LHCN-M2 (cell line): ENCODE measurements around the gene KCNF1. TPM values are rescaled to one million over a fixed set of nuclear protein-coding genes. Genes with fewer than 3 reads are reported as not detected.

Experiments used
- DNase-seq: peaks from one replicate; pipeline ENCODE4 v3.0.0-alpha.2; 2012; ENCODE audit warnings: low read depth
- total RNA-seq: library from RNA; depleted of rRNA; stranded (reverse); fragments of >200 nt; gene quantifications from 2 replicates; pipeline ENCODE4 v1.2.3, GENCODE V29; 2014

The KCNF1 gene
- total RNA-seq, 1 experiment from 2014 or later, result 0.29 TPM

DNA sequence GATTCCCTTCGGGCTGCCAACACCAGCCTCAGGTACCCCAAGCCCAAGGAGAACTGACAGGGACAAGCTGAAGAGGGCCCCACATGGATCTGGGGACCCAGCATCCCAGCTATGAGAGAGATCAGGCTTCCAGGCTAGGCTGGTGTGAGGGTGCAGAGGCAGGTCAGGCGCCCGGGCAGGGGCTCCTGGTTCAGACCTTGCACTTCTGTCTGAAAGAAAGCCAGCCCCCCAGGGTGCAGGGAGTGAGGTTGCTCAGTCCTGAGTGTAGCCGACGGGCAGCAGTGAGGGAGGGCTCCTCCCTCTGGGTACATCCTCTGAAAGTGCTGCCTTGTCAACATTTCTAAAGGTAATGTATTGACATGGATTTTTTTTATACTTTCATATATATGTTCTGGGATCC is 33.1 kb downstream of the KCNF1 start:
- DNase-seq, result no peak

DNA sequence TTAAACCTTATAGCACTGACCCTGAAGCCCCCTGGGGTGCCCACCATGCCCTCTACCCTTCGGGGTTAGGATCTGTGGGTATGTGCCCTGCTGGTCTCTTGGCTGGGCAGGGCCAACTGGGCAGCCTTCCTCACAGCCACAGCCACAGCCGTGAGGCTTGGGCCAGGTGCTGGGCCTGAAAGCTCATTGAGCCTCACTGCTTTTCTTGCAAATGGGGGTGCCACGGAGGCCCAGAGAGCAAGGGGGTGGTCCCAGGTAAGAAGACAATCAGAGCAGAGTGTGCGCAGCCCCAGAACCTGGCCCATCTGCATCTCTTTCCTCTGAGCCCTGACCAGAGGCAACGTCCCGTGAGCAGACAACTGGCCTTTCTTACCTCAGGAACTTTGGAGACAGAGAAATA is 34.7 kb downstream of the KCNF1 start:
- no peak for DNase-seq

DNA sequence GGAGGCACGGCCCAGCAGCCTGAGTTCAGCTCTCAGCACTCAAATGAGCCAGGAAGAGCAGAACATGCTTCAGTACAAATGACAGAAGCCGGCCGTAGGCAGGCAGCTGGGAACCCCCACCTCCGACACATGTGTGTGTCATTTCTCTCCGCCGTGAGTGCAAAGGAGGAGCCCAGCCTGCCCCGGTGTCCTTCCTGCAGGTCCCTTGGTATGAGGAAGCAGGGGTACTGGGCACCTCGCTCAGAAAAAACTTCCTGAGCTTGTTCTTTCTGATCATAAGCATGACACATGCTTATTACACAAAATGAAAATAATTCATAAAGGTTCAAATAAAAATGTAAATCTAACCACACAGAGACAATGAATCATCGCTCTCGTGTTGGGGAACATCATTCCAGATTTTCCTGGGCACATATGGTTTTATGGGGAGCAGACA is 35.3 kb downstream of the KCNF1 start:
- peak; percentile 61 for DNase-seq

DNA sequence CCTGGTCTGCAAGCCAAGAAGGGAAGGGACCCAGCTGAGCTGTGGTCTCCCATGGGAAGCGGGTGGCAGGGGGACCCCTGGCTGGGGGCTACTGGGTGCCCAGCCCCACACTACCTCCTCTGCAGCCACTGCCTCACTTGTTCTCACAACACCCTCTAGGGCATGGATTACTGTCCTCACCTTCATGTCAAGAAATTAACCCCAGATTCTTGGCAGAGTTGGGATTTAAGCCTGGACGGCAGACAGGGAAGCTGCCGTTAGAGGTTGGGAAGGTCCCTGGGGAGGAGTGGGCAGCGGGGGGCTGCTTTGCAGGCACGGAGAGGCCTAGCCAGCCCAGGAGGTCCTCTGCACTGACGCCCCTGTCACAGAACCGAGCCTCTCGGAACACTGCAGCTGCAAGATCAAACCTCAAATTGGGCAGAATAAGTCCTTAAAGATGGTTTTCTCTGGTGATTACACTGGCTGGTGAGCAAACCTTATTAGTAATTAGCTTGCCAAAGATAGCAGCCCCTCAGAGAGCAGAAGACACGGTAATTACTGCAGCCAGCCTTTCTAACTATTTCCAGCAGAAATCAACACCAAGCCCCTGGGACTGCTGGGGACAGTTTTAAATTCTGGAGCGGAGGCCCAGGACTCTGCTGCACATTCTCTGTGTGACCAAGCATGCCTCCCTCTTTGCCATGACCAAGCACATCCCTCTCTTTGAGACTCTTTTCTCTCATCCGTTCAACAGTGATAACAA is 35.9 kb downstream of the KCNF1 start:
- DNase-seq, result no peak

DNA sequence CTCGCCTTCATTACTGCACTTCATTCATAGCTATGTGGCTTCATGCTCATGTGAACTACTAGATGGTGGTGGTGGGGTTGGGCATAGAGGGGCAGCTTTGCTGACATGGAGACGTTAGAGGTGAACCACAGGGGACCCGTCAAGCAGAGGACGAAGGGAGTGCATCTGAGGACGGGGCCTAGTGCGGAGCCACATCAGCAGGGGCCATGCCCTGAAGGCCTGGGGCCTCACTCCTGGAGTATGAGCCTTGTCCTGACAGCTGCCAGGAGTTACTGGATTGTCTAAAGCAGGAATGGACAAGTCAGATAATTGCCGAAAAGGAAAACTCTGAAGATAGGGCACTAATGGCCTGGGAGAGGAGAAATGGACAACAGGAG is 36.4 kb downstream of the KCNF1 start:
- no peak for DNase-seq

DNA sequence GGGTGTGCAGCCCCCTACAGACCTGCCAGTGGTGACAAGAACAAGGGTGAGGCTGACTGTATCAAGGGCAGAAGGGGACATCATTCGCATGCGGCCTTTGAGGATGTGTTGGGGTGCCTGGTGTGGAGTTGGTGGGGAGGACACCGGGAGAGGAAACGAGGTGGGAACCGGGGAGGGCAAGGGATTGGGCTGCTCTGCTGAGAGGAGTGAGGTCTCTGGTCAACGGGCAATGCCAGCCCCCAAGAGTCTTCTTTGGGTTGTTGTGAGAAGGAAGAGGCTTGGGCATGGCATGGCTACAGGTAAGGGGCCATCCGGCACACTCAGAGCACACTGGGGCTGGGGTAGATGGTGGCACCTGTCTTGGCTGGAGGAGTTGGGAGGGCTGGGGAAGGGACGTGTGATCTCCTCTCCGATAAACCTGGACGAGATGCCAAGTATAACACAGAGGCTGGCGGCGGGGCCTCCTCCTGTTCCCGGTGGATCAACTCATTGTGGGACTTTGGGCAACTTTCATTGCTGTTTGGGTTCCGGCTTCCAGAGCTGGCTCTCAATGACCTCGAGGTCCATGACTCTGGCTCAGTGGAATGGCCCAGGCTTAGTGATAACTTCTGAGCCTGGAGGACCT is 37.0 kb downstream of the KCNF1 start:
- no peak for DNase-seq

DNA sequence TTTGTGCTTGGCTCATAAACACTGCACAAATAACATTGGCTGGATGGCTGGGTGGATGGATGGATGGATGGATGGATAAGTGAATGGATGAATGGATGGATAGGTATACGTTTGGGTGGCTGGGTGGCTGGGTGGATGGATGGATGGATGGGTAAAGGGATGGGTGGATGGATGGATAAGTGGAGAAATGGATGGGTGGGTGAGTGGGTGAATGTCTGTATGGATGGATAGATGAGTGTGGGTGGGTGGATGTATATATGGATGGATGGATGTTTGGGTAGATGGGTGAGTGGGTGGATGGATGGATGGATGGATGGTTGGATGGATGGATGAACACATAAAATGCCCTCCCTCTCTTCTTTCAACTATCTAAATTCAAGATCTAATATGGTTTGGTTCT is 38.1 kb downstream of the KCNF1 start:
- DNase-seq, result no peak

DNA sequence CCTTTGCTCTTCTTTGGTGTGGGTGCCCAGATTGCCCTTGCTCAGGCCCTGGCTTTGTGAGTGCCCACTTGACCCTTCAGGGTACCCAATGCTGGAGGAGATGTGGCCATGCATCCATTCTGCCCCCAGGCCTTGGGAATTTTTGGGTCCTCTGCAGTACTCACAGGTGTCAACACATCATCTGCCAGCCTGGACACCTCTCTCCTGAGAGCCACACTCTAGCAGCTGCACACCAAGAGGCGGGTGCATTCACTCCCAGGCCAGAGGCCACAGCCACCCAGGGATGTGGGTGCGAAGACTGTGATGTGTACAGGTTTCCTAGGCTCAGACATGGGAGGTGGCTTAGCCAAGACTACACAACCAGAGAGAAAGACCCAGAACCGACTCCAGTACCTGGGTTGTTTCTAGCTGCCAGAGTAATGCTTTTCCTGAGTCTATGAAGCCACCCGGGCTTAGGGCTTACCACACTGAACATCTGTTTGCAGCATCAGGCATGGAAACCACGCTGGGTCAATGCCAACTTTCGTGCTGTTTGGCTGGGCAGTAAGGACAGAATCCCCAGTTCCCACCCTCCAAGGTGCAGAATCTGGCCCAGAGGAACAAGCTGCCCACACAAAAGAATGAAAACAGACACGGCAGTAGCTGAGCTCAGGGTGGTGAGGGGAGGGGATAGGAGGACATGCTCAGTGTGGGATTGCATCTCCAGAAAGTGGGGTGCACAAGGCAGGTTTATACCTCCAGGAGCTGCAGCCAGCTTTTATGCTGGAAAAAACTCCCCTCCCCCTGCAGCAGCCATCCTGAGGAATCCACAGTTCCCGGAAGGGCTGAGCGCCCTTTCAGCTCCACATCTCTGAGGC is 40.1 kb downstream of the KCNF1 start:
- peak; percentile 24 for DNase-seq

DNA sequence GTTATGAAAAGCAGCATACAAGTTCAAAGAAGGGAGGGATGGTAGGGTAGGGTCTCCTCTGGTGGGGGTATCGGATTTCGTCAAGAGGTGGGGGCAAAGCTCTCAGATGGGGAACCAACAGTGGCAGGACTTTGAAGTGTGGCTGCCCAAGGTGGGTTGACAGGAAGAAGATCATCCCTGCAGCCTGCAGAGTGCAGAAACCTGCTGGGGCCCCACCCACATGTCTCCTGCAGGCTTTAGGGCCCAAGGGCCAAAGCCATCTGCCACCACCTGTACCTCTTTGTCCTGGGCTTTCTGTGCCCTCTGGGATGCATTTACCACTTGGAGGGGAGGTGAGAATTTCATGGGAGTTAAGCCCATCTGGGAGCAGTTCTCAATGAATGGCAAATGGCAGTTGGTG is 42.7 kb downstream of the KCNF1 start:
- no peak for DNase-seq

DNA sequence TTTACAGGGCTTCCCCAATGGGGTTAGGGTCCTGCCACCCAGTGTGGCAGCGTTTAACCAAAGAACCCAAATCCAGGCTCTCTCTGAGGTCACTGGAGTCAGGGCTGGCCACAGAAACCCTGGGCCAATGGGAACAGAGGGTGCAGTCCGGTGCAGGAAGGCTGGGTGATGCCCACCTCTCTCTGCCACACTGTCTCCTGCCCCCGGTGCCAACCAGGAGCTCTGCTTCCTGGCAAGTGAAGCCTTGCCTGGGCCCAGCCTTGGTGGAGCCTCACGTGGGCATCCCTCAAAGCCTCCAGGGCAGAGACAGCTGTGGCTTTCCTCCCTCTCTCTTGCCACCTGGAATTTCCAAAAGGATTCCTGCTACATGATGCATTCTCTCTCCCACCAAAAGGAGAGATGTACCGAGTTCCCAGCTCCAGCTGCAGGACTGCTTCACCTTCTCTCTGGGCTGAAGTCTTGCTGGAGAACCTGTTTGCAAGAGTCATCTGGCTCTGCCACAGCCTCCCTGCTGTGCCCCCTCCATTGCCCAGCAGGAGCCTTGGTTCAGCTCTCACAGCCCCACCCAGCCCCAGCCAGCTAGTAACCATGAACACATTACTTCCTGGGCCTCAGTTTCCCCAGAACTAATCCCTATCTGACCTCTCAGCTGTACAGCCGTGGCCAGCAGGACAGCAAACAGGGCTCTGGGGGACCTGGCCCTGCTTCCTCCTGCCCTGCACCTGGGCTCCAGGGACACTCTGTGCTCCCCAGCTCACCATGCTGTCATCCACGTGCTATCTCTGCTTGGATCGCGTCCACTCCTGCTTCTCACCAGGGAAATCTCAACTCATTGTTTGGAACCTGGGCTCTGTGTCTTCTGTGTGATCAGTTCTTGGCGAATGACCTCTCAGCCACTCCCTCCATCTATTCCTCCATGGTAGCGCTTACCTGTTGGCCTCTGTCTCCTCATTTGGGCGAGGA is 43.4 kb downstream of the KCNF1 start:
- no peak for DNase-seq

DNA sequence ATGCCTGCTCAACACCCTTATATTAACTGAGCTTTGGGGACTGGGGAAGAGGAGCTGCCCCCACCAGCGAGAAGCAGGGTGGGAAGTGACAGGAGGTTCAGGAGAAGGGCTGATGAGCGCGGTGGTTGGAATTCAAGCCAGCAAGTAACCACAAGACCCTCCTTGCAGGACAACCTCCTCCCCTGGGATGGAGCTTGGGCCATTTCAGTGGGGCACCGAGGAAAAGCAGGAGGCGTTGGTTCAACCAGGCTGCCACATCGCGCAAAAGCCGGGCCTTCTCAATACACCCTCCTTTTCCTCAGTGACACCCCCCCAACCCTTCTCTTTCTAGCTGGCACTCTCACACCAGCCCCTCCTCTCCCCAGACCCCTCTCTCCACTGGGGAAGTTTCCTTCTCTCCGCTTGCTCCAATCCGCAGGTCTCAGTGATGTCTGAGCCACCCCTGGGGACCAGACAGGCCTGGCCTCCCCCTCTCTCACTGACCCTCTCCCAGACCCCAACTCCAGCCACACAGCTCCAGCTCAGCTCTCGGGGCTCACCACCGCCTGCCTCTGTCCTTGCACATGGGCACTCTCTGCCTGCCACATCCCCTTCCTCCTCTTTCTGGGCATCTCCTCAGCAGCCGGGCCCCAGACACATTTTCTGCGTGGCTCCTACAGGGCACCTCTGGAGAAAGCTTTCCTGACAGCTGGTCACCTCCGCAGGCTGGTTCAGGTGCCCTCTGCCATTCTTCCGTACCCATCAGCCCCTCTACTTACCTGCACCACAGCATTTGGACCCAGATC is 44.5 kb downstream of the KCNF1 start:
- DNase-seq, result no peak

DNA sequence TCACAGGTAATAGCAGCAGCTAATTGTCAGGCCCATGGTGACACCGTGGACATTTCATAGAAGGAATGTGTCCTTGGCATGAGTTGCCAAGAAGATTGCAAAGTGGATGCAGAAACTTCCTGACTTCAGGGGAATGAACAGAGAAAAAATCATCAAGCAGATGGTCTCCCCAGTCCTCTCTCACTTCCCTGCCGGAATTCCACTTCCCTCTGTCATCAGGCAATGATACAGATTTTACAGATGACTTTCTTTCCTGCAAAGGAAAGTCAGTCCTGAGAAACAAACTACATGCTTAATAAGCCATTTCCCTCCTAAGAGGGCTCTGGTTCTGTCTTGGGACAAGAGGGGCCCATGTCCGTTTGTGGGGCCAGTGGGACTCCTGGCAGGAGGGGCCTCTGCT is 45.7 kb downstream of the KCNF1 start:
- no peak for DNase-seq

DNA sequence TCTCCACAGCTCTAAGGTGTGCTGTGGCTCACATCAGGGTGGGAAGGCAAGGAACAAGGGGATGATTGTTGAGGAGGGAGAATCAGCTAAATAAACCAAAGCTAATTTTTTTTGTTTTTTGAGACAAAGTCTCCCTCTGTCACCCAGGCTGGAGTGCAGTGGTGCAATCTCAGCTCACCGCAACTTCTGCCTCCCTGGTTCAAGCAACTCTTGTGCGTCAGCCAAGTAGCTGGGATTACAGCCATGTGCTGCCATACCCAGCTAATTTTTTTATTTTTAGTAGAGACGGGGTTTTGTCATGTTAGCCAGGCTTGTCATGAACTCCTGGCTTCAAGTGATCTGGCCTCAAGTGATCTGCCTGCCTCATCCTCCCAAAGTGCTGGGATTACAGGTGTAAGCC is 46.7 kb downstream of the KCNF1 start:
- DNase-seq, result peak; percentile 32

DNA sequence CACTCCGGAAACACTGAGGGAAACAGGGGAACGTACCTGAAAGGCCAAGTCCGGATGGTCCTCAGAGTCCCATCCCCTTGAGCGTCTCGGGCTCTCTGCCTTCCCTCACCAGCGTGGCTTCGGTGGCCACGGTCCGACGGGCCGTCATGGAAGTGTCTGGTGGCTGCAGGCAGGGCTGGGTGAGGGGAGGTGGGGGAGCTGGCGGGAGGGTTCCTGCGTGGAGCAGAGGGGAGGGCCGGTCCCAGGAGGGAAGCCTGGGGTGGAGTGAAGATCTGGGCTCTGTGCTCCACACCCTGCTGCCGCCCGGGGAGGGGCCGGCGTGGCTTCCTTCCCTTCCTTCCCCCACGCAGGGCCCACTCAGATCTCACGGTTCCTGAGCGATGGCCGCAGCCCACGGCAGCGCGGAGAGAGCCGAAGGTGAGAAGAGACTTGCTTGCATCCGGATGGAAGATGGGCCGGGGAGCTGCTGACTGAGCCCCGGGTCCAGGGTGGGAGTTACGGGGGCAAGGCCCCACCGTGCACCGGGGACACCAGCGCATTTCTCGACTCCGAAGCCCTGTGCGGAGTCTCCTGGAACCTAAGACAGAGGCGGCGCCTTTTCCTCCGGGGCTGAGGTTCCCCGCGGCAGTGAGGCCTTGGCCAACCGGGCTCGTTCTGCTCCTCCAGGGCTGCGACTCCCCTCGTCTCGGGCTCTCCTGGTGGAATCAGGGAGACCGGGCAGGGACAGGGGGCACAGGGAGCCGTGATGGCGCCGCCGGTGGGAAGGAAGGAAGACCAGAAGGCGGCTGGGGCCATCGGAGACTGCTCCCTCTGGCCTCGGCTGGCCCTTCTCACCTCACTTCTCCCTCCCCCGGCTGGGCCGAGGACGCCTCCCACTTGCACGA is 49.1 kb downstream of the KCNF1 start:
- DNase-seq, result no peak

DNA sequence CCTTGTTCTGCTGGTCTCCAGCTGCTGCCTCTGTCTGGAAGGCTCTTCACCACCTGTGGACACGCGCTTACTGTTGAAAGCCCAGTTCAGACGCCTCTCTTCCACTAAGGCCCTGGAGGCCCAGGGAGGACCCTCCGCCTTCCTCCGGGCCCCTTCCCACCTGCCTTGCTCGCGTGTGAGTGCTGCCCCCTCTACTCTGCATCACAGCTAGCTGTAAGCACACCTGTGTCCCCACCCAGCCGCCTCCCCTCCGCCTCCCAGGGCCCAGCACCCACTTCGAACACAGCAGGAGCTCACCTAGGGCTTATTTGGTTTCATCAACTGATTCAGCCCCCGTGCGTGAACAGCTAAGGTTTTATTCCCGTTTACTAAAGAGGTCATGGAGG is 49.7 kb downstream of the KCNF1 start:
- DNase-seq, result no peak

DNA sequence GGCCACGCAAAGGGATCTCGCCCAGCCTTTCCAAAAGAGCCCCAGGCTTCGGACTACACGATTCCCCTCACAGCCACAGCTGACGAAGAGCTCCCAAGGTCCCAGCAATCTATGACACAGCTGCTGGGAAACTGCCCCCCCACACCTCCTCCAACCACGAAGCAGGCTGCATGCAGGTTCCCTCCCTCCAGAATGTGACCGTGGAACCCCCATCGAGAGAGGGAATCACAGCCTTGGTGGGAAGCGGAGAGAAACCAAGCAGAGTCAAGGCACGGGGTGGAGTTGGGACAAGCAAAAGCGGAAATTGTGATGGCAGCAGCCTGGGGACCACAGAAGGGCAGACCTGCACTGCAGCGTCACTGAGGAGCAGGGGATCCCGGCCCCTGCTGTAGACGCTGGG is 50.3 kb downstream of the KCNF1 start:
- no peak for DNase-seq

DNA sequence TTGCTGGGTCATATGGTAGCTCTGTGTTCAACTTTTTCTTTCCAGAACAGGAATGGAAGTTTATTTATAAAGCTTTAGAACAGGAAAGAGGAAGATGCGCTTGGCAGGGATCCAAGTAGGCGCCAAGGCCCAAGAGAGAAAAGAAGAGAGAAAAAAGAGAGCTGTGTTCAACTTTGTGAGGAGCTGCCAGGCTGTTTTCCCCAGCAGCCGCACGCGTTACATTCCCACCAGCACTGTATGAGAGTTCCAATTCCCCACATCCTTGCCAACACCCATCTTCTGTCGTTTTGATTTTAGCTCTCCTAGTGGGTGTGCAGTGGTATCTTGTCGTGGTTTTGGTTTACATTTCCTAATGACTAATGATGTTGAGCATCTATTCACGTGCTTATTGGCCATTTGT is 51.4 kb downstream of the KCNF1 start:
- peak; percentile 51 for DNase-seq
